NOMO-1 (cell line): Measurements from ENCODE around the gene STX12.
"Not testable (repeated sequence)": the region's sequence is repeated elsewhere in the genome, so short reads cannot be mapped to it uniquely, and the experiment has no call there.

Experiments used
- DNase-seq, 2 experiments: peaks; one replicate each; lab custom pipeline; 2025; ENCODE audit not compliant: unreplicated experiment in 2 of 2; lab: John Stamatoyannopoulos, UW

STX12 gene

DNA sequence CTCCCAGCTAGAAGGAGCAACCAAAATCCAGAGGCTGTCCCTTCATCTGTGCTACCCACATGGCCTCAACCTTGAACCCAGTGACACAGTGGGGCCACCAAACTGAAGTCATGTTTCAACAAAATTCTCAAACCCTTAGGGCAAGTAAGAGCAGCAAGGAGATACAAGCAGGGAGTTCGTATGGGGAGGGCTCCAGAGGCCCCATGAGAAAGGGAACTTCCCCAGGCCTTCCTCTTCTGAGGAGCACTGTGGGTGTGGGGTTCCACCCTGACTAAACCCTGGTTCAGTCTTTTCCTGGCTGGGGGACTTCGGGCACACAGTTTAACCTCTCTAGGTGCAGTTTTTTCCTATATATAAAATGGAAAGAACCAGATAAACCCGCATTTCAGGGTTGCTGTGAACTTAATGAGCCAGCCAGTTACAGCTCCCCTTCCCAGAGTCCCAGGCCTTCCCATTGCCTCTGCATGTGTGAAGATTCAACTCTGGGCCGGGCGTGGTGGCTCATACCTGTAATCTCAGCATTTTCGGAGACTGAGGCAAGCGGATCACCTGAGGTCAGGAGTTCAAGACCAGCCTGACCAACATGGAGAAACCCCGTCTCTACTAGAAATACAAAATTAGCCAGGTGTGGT is 91.4 kb downstream of the STX12 start:
- DNase-seq = peak; percentile 57 to 68

DNA sequence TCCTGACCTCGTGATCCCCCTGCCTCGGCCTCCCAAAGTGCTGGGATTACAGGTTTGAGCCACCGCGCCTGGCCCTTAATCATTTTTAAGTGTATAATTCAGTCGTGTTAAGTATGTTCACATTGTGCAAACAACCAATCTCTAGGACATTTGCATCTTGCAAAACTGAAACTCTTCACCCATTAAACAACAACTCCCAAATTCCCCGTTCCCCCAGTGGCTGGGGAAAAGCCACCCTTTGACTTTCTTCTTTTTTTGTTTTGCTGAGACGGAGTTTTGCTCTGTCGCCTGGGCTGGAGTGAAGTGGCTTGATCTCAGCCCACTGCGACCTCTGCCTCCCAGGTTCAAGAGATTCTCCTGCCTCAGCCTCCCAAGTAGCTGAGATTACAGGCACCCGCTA is 92.8 kb downstream of the STX12 start:
- no peak for DNase-seq

DNA sequence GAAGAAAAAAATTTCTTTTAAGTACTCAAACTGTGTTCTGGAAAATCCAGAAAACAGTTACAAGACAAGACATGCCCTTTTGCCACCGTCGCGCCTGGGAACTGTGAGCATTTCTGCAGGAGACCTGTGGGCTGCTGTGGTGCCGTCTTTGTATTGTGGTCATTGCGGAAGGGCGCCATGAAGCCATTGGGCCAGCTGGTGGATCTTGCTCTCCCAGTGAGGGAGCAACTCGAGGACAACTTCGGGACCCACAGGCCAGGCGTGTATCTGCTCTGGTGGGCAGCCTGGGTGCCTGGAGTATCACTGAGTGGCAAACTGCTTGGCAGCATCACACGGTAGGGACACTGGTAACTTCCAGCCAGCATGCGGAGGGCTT is 95.5 kb downstream of the STX12 start:
- DNase-seq = no peak

DNA sequence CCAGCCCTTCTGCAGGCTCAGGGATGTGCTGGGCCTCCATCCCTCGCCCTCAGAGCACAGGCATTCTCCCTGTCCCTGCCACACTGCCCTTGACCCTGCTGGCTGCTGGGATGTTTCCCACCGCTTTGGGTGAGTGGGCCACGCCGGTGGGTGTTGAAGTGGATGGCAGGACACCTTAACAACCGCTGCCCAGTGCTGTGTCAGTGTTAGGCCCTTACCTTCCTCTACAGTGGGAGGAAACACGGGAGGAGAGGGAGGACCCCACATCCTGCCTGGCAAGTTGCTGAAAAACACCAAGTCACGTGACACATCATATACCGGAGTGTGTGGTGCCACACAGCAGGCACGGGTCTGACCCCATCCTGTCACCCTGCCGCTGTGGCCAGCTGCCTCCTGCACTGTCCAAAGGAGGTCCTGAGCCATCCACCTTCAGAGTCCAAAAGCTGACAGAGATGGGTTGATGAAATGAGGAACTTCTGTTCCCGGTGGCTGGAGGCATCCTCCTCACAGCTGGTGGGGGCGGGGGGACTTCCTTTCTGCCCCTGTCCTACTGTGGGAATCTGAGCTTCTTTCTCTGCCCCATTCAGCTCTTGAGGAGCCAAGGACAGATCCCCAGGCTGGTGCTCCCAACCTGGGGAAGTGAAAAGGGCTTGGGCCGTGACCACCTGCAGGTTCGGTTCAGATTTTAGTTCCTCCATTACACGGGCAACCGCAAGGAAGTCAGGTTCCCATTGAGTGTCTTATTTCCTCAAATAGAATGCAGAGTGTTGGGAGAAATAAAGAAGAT is 96.1 kb downstream of the STX12 start:
- peak; percentile 56 to 62 for DNase-seq

DNA sequence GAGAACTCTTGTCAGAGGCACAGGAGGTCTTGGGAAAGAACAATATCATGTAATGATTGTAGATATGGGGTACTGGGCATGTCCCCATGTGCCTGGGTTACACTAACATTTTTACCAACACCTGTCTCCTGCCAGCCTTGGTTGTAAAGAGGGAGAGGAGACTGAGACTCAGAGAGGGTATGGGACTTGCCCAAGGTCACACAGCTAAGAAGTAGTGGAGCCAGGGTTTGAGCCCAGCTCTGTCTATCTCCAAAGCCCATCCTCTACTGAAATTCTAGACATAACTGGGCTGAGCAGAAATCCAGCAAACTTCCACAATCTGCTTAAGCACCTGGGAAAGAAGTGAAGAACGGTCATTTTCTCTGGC is 96.7 kb downstream of the STX12 start:
- no peak for DNase-seq

DNA sequence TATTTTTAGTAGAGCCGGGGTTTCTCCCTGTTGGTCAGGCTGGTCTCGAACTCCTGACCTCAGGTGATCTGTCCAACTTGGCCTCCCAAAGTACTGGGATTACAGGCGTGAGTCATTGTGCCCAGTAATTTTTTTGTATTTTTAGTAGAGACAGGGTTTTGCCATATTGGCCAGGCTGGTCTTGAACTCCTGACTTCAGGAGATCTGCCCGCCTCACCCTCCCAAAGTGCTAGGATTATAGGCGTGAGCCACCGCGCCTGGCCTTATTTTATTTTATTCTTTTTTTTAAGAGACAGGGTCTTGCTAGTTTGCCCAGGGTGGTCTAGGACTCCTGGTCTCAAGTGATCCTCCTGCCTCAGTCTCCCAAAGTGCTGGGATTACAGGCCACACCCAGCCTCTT is 98.1 kb downstream of the STX12 start:
- not testable (repeated sequence) for DNase-seq

DNA sequence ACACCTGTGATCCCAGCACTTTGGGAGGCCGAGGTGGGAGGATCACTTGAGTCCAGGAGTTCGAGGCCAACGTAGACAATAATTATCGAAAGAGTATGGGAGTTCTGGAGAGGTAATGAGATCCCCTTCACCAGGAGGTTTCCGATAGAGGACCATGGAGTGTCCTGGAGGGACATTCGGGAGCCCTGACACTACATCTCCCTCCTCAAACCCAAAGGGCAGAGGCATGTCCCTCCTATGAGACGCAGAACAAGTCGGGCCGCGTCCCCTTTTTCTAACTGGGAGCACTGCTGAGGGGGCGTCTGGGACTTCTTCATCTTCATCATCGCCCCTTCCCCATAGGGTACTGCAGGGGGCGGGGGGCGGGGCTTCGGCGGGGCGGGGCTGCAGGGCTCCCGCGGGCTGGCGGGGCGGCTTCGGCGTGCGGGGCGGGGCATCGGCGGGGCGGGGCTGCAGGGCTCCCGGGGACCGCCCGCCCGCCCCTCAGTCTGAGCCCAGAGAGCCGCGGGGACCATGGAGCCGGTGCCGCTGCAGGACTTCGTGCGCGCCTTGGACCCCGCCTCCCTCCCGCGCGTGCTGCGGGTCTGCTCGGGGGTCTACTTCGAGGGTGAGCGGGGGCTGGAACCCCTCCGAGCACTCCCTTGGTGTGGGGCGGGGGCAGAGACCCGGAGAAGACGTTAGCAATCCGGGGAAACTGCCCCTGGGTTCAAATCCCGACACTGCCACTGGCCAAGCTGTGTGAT is 99.2 kb downstream of the STX12 start, which contains the start of gene THEMIS2:
THEMIS2 (plus strand) TSS at position 486 of the 743 bp plus-strand sequence; CDS start at position 514, 28 bp downstream.
- DNase-seq = peak; percentile 29 to 60

DNA sequence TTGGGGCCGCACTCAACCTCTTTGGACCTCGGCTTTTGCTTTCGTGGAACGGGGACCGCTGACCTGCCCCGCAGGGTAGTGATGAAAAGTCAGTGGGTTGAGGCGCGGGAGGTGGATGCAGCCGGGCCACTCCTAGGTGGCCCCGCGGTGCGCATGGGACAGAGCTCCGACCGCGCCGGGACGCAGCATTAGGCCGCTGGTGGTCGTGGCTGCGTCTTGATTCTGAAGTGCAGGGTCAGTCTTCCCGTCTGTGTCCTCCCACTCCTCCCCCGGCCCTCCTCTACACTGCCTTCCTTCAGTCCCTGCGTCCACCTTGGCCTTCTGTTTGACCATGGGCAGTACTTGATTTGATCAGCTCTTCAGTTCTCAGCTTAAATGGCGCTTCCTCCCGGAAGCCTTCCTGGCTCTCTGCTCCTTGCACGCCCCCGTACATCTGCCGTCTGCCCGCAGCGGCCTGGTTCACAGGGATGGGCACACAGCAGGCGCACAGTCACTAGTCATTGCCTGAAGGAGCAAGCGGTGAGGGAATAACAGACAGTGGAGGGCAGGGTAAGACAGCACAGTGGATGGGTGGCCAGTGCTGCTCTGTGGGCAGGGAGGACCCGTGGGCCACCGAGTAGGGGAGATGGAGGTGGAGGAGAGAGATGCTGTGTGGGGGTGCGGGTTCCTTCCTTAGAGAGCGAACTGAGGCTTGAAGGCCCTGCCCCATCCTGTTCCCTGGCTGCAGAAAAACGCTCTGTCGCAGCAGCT is 100.0 kb downstream of the STX12 start:
- DNase-seq = no peak

DNA sequence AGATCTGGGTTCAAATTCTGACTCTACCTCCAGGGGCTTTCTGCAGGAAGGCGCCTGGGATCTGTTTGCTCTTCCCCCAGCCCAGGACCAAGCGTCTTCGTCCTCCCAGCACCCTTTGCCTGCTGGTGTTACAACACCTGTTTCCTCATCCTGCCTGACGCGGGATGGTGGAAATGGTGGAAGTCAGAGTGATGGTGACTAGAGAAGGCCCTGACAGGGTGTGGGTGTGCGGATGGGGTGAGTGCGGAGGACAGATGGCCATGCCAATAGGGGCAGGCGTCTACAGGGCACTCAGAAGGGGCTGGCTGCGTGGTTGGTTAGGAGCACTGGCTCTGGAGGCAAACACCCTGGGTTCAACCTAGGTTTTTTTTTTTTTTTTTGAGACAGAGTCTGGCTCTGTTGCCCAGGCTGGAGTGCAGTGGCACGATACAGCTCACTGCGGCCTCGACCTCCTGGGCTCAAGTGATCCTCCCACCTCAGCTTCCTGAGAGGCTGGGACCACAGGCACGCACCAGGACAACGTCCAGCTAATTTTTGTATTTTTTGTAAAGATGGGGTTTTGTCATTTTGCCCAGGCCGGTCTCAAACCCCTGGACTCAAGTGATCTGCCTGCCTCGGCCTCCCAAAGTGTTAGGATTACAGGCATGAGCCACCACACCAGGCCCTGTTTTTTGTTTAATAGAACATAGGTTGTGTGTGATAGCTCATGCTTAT is 100.8 kb downstream of the STX12 start:
- DNase-seq = peak; percentile 49 to 54
